GM12874 (cell line): Measurements from ENCODE around the gene DOCK8.

ENCODE experiments used
- CTCF ChIP-seq: IDR thresholded peaks from 2 replicates; pipeline ENCODE4 v1.5.1; 2011; ENCODE audit warnings: low read depth, mild to moderate bottlenecking, control low read depth, low read length, moderate library complexity; ENCODE audit not compliant: insufficient read depth

DOCK8 gene

DNA sequence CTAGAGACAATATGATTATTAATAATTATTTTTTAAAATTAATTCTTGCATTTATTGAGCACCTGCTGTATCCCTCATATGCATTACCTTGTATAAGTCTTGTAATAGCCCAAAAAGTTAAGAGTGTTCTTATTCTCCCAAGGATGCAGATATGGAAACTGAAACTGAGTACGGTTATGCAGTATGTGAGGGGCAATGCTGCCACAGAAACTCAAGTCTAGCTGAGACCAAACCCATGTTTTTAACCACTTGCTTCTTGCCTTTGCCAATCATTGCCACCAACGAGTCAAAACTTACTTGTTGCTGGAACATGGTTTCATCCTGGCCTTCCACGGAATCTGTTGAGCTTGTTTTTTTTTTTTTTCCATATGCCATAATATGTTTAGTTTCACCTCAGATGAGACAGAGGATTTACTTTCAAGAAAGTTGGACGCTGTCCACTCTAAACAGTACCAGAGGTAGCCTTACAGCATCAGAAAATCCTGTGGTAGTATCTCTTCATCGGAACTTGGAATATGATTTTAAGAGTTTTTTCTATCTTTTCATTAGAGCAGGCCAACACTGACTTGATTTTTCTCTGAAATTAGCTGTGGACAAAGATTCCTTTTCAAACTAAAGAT lies 27.9 kb downstream of the DOCK8 start:
- TF ChIP-seq CTCF, result no peak

DNA sequence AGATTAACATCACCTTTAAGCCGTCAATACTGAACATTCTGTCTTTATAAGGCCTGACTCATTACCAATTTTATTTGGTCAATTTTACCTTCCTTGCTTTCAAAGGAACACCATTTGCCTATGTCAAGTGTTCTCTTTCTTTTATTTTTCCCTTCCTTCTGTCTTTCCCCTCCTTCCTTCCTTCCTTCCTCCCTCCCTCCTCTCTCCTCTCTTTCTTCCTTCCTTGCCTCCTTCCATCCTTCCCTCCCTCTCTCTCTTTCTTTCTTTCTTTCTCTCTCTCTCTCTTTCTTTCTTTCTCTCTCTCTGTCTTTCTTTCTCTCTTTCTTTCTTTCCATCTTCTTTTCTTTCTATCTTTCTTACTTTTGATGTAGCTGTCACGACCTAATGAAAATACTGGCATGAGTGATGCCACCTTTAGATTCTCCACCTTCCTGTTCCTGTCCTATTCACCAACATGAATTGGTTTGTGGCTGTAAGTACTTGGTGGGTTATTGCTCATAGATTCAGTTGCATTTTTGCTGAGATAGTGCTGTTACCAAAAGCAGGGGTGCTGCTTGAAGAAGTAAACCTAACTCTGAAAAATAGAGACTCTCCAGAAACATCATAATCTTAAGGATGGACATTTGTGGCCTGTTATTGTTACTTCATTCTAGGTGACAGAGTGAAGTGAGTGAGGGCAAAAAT lies 33.8 kb downstream of the DOCK8 start:
- no peak for TF ChIP-seq CTCF

GRCh38 chr9:249025-249424 lies 34.4 kb downstream of the DOCK8 start:
- TF ChIP-seq CTCF, result no peak

DNA sequence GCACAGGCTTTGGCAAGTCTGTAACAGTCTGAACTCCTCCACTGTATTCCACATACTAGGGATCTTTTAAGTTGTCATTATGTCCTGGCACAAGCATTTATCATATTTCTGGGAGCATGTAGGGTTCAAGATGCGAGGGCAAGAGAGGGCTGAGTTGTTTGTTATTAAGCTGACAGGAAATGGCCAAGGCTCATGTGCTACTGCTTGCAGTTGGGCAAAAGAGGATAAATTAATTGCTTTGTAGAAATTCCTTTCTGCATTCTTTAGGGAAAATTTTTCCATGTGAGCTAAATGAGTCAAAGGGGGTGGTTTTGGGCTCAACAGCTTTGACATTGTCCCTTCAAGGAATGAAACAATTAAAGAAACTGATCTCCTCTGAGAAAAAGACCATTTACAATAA lies 35.4 kb downstream of the DOCK8 start:
- TF ChIP-seq CTCF, result no peak

DNA sequence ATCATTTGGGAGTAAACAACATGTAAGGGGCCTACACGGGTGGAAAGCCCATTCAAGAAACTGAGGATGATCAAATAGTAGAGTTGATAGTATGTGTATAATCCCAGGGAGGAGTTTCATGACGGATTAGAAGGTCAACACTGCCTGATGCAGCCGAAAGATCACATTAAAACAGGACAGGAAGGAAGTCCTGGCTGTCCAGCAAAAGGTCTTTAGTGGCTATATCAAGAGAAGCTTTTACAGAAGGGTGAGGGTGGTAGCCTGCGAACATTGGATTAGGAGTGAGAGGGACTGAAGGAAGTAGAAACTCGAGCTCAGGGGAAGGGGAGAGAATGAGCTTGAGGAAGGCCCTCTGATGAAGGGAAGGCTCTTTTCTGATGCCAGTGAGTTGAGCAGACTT lies 36.0 kb downstream of the DOCK8 start:
- no peak for TF ChIP-seq CTCF

DNA sequence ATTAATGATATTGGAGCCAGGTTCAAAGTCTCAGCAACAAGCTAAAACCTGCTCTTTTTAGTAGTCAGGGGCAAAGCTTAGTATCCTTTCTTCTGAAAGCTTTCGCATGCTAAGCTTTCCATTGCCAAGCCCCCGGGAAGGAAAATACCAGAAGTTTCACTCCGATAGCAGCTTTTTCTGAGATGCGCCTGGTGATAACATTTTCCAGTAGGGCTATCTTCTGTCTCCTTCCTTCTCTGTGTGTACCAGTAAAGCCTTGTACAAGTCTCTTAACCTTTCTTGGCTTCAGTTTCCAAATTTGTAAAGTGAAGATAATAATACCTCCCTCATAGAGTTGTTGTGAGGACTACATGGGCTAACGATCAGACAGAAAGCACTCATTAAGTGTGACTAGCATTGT lies 36.7 kb downstream of the DOCK8 start:
- no peak for TF ChIP-seq CTCF

DNA sequence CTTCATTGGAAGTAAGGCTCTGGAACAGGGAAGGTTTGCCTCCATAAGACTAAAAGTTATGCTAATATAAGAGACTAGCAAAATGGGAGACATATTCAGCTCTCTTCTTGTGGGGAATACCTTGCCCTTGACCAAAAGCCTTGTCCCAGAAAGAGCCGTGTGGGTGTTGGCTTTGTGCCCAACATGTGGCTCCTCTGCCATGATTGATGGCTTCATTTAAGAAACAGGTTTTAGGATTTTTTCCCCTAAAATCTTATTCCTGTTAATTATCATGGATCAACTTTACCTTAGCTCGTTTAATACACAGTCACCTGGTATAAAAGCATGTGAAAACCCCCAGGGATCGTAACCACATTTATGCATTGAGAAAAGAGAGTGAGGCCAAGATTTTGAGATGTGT lies 38.9 kb downstream of the DOCK8 start:
- no peak for TF ChIP-seq CTCF
